ENCODE results near the gene SNX21.

GRCh38 chr20:45801851-45802250 lies 31.7 kb upstream of the SNX21 start:
- no peak for TF ChIP-seq EZH2 (IDR thresholded peaks at IDR 0.05; ENCODE audit: borderline replicate concordance, insufficient read depth, low read depth, low read length, poor library complexity, severe bottlenecking)
- TF ChIP-seq, protein P1, sequence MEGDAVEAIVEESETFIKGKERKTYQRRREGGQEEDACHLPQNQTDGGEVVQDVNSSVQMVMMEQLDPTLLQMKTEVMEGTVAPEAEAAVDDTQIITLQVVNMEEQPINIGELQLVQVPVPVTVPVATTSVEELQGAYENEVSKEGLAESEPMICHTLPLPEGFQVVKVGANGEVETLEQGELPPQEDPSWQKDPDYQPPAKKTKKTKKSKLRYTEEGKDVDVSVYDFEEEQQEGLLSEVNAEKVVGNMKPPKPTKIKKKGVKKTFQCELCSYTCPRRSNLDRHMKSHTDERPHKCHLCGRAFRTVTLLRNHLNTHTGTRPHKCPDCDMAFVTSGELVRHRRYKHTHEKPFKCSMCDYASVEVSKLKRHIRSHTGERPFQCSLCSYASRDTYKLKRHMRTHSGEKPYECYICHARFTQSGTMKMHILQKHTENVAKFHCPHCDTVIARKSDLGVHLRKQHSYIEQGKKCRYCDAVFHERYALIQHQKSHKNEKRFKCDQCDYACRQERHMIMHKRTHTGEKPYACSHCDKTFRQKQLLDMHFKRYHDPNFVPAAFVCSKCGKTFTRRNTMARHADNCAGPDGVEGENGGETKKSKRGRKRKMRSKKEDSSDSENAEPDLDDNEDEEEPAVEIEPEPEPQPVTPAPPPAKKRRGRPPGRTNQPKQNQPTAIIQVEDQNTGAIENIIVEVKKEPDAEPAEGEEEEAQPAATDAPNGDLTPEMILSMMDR (IDR thresholded peaks at IDR 0.05) = no peak
